ENCODE results near the gene HOXD13. TPM values are rescaled to one million over a fixed set of nuclear protein-coding genes. Genes with fewer than 3 reads are reported as not detected.
A peak's percentile ranks its signal among the peaks of the same experiment; 100 is the strongest.

Gene HOXD13
- total RNA-seq, 2 experiments from 2014 or later = not detected

- H3K4me1 Mint-ChIP-seq (ENCODE audit: low read depth) = peaks cover 48% of the 10 kb centered on the region
- Histone ChIP-seq H3K4me3 (ENCODE audit: low read length) (no peak overlapping the region), H3K4me1 (ENCODE audit: insufficient read depth, low read length) (peaks cover 42% of the 10 kb centered on the region), H3K27me3 (ENCODE audit: control insufficient read depth in 1 of 2, insufficient read depth in 2 of 2, low read length in 2 of 2) (peaks cover 82 to 92% of the 10 kb centered on the region in 2 experiments), H3K9me3 (ENCODE audit: control insufficient read depth in 1 of 2, insufficient read depth in 1 of 2, low read length in 2 of 2) (peaks cover 14 to 32% of the 10 kb centered on the region in 2 experiments), H3K36me3 (ENCODE audit: insufficient read depth, low read length) (no peaks in the 10 kb centered on the region), H3K27ac (ENCODE audit: low read depth in 1 of 2, low read length in 2 of 2) (no peak overlapping the region)
- DNase-seq = no peak
- H3K27me3 Mint-ChIP-seq = peaks cover 88% of the 10 kb centered on the region
- no peak overlapping the region for H3K27ac Mint-ChIP-seq
- ChIA-PET CTCF (interaction anchor here (1.7 kb wide), 1 partner anchor 518 kb away, joined by 3 read pairs; no protein-coding TSS in a partner anchor), POLR2A (interaction anchor here (1.3 kb wide), 1 partner anchor 17 kb away, joined by 3 read pairs; no protein-coding TSS in a partner anchor)
- no peak overlapping the region for H3K4me3 Mint-ChIP-seq
- intact Hi-C loops (cut with DNase I, micrococcal nuclease) = loop anchor here in 1 of 2 experiments (5.0 to 10.0 kb wide), 2 partner anchors 47 to 1281 kb away; no protein-coding TSS in a partner anchor
- no peak for ATAC-seq (ENCODE audit: poor library complexity)
- TF ChIP-seq, protein P1, sequence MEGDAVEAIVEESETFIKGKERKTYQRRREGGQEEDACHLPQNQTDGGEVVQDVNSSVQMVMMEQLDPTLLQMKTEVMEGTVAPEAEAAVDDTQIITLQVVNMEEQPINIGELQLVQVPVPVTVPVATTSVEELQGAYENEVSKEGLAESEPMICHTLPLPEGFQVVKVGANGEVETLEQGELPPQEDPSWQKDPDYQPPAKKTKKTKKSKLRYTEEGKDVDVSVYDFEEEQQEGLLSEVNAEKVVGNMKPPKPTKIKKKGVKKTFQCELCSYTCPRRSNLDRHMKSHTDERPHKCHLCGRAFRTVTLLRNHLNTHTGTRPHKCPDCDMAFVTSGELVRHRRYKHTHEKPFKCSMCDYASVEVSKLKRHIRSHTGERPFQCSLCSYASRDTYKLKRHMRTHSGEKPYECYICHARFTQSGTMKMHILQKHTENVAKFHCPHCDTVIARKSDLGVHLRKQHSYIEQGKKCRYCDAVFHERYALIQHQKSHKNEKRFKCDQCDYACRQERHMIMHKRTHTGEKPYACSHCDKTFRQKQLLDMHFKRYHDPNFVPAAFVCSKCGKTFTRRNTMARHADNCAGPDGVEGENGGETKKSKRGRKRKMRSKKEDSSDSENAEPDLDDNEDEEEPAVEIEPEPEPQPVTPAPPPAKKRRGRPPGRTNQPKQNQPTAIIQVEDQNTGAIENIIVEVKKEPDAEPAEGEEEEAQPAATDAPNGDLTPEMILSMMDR (IDR thresholded peaks at IDR 0.05) = no peak
- H3K9me3 Mint-ChIP-seq = peaks cover 4% of the 10 kb centered on the region
- no peaks in the 10 kb centered on the region for H3K36me3 Mint-ChIP-seq (ENCODE audit: low read depth)
These were observed 41.5 kb downstream of the HOXD13 start for GRCh38 chr2:176134035-176134434.

- ChIA-PET CTCF (no interaction called here), POLR2A (no interaction called here)
- no peak overlapping the region for H3K4me3 Mint-ChIP-seq
- H3K27me3 Mint-ChIP-seq = peaks cover 93% of the 10 kb centered on the region
- peaks cover 52% of the 10 kb centered on the region for H3K4me1 Mint-ChIP-seq (ENCODE audit: low read depth)
- Histone ChIP-seq H3K27me3 (ENCODE audit: control insufficient read depth in 1 of 2, insufficient read depth in 2 of 2, low read length in 2 of 2) (peaks cover 87 to 94% of the 10 kb centered on the region in 2 experiments), H3K4me3 (ENCODE audit: low read length) (no peak overlapping the region), H3K9me3 (ENCODE audit: control insufficient read depth in 1 of 2, insufficient read depth in 1 of 2, low read length in 2 of 2) (peaks cover 14 to 34% of the 10 kb centered on the region in 2 experiments), H3K36me3 (ENCODE audit: insufficient read depth, low read length) (no peaks in the 10 kb centered on the region), H3K4me1 (ENCODE audit: insufficient read depth, low read length) (peaks cover 41% of the 10 kb centered on the region), H3K27ac (ENCODE audit: low read depth in 1 of 2, low read length in 2 of 2) (no peak overlapping the region)
- H3K27ac Mint-ChIP-seq = no peak overlapping the region
- intact Hi-C loops (cut with DNase I, micrococcal nuclease) = loop anchor here in 1 of 2 experiments (10.0 kb wide), 1 partner anchor 1280 kb away; no protein-coding TSS in a partner anchor
- H3K9me3 Mint-ChIP-seq = peaks cover 4% of the 10 kb centered on the region
- TF ChIP-seq, protein P1 (IDR thresholded peaks at IDR 0.05) = no peak
- no peak for DNase-seq
- ATAC-seq (ENCODE audit: poor library complexity) = no peak
- no peaks in the 10 kb centered on the region for H3K36me3 Mint-ChIP-seq (ENCODE audit: low read depth)
These were observed 42.5 kb downstream of the HOXD13 start for GRCh38 chr2:176135035-176135440.

GRCh38 chr2:176136374-176137251 lies 44.1 kb downstream of the HOXD13 start:
- Histone ChIP-seq H3K36me3 (ENCODE audit: insufficient read depth, low read length) (no peaks in the 10 kb centered on the region), H3K4me1 (ENCODE audit: insufficient read depth, low read length) (peaks cover 44% of the 10 kb centered on the region), H3K27me3 (ENCODE audit: control insufficient read depth in 1 of 2, insufficient read depth in 2 of 2, low read length in 2 of 2) (peaks cover 92 to 98% of the 10 kb centered on the region in 2 experiments), H3K9me3 (ENCODE audit: control insufficient read depth in 1 of 2, insufficient read depth in 1 of 2, low read length in 2 of 2) (peaks cover 14 to 45% of the 10 kb centered on the region in 2 experiments), H3K27ac (ENCODE audit: low read depth in 1 of 2, low read length in 2 of 2) (no peak overlapping the region), H3K4me3 (ENCODE audit: low read length) (no peak overlapping the region)
- intact Hi-C loops (cut with DNase I, micrococcal nuclease) = loop anchor here in 1 of 2 experiments (10.0 kb wide), 1 partner anchor 1278 kb away; no protein-coding TSS in a partner anchor
- ChIA-PET CTCF (no interaction called here), POLR2A (no interaction called here)
- ATAC-seq (ENCODE audit: poor library complexity) (no peak), DNase-seq (no peak)
- Mint-ChIP-seq H3K4me3 (peak overlapping the region; percentile 44), H3K27ac (no peak overlapping the region), H3K36me3 (ENCODE audit: low read depth) (peaks cover 3% of the 10 kb centered on the region), H3K9me3 (peaks cover 4% of the 10 kb centered on the region), H3K4me1 (ENCODE audit: low read depth) (peaks cover 49% of the 10 kb centered on the region), H3K27me3 (peaks cover 95% of the 10 kb centered on the region)
- TF ChIP-seq, protein P1 (IDR thresholded peaks at IDR 0.05) = no peak

All from CD4-positive, alpha-beta T cell (primary cell).